Right forelimb (tissue), 1 donor: ENCODE data around the gene GPBP1L1.

Source experiments
- DNase-seq: peaks from one replicate; pipeline ENCODE4 v3.0.0-alpha.2; 2018

Gene GPBP1L1

GRCh38 chr1:45585496-45586075 lies 100.7 kb downstream of the GPBP1L1 start:
- no peak for DNase-seq

- no peak for DNase-seq
Measured at GRCh38 chr1:45585110-45585426, 101.3 kb downstream of the GPBP1L1 start.

GRCh38 chr1:45584351-45585109 lies 101.8 kb downstream of the GPBP1L1 start:
- peak; percentile 95 for DNase-seq

GRCh38 chr1:45583666-45584350 lies 102.5 kb downstream of the GPBP1L1 start, which contains the start of gene NASP:
Gene NASP, plus strand, starts transcription at chr1:45584041. Its CDS starts 106 bp downstream, at chr1:45584147.
- peak; percentile 98 for DNase-seq

GRCh38 chr1:45583264-45583665 lies 103.1 kb downstream of the GPBP1L1 start:
- peak; percentile 94 for DNase-seq
